Adrenal gland (tissue), 12 donors: ENCODE data around the gene TRAPPC5. TPM values are rescaled to one million over a fixed set of nuclear protein-coding genes. Genes with fewer than 3 reads are reported as not detected.

Source experiments
- DNase-seq, 7 donors: peaks; one replicate each; pipeline ENCODE4 v3.0.0-alpha.2; 2019 to 2020
- H3K27ac ChIP-seq, 5 donors: fragments of 200-600 bp; sonication (generic) in 4 of 5; 1 replicate in 3 of 5; 2 replicates in 2 of 5; pipeline versions ENCODE4 v1.5.1 to v1.8.0; 2016 to 2020; ENCODE audit warnings: mild to moderate bottlenecking in 1 of 5
- H3K27me3 ChIP-seq: fragments of 200-600 bp; 2 replicates; pipeline ENCODE4 v1.8.0; 2021
- H3K36me3 ChIP-seq, 2 donors: fragments of 200-600 bp; replicated peaks in 1 of 2; 1 replicate in 1 of 2; 2 replicates in 1 of 2; pipeline versions ENCODE4 v1.5.1 to v1.8.0; 2018 to 2022
- H3K4me1 ChIP-seq, 2 donors: fragments of 200-600 bp; replicated peaks in 1 of 2; 1 replicate in 1 of 2; 2 replicates in 1 of 2; pipeline versions ENCODE4 v1.5.1 to v1.8.0; 2018 to 2021
- H3K4me3 ChIP-seq, 4 donors: fragments of 200-600 bp; sonication (generic) in 3 of 4; one replicate each; pipeline ENCODE4 v1.5.1; 2016 to 2018
- H3K9me3 ChIP-seq, 3 donors: fragments of 200-600 bp; sonication (generic) in 1 of 3; replicated peaks in 1 of 3; 1 replicate in 2 of 3; 2 replicates in 1 of 3; pipeline versions ENCODE4 v1.5.1 to v1.8.0; 2016 to 2021
- POLR2A ChIP-seq, 2 donors: fragments of 450-650 bp; IDR thresholded peaks; one replicate each; pipeline ENCODE4 v1.6.1; 2017; ENCODE audit warnings: antibody characterized with exemption in 2 of 2, mild to moderate bottlenecking in 2 of 2, moderate library complexity in 1 of 2
- WGBS, 4 donors: extraction: QIAGEN DNeasy Blood & Tissue Kit in 2 of 4; methylation state at CpG; one replicate each; pipeline versions ENCODE4 v1.1.5 to v1.1.7; 2013 to 2017; 5-methylcytosine and 5-hydroxymethylcytosine counted together
- intact Hi-C, 2 donors: fragments of 100-400 bp; cut with DNase I; formaldehyde crosslinking; loops; one replicate each; pipeline versions ENCODE4 v1.14.1 to v1.15.0; 2022 to 2023
- polyA plus RNA-seq, 3 donors: library from polyadenylated mRNA; stranded (reverse); fragments of 200-250 nt in 2 of 3; fragments of 350-450 nt in 1 of 3; fragmentation: Illumina TruSeq in 1 of 3; extraction: RNeasy Lipid Tissue Mini Kit (QIAGEN cat#74804) in 1 of 3; gene quantifications; one replicate each; pipeline ENCODE4 v1.2.3, GENCODE V29; 2013 to 2014
- total RNA-seq, 9 donors: library from RNA; depleted of rRNA in 4 of 9; stranded (reverse); fragments of >200 nt in 4 of 9; fragments of 120-200 nt in 1 of 9; fragmentation: NEBNext Ultra II Directional in 1 of 9; extraction: Animal tissue kit (Norgen Biotek cat#: 25700) in 1 of 9; gene quantifications; one replicate each; pipeline versions ENCODE4 v1.1.0 to v1.2.4, GENCODE V29; 2013 to 2023
- TF ChIP-seq, protein P1 (sequence below), 6 experiments: fragments of 450-650 bp in 4 of 6; fragments of 200-600 bp in 2 of 6; sonication (generic) in 1 of 6; IDR thresholded peaks; 1 replicate in 5 of 6; 2 replicates in 1 of 6; pipeline versions ENCODE4 v1.5.1 to v1.8.0; 2016 to 2021; ENCODE audit warnings: antibody characterized with exemption in 6 of 6, mild to moderate bottlenecking in 2 of 6, moderate library complexity in 1 of 6
- donor health status: healthy with polysubstance abuse.
- donor health status: Bipolar disorder and iron deficiency.
- donor health status: DM: yes; HTN: yes; CAD: no.
- donor health status: DM: no; HTN: no; CAD: no.
- donor health status: DM: no; HTN: no; CAD: no.
- donor health status: DM: yes; HTN: yes; CAD: no.

Gene TRAPPC5
- total and polyA plus RNA-seq, 12 donors: 5.6 to 502 (median 153) TPM

- Histone ChIP-seq H3K27ac (no peak overlapping the region), H3K27me3 (no peaks in the 10 kb centered on the region), H3K36me3 (no peaks in the 10 kb centered on the region), H3K4me3 (no peak overlapping the region), H3K4me1 (no peaks in the 10 kb centered on the region), H3K9me3 (no peaks in the 10 kb centered on the region)
- no peak for DNase-seq
- WGBS, 4 donors: 77 to 86% (median 81%) methylated on average over 4 to 6 of the region's 6 CpGs
- intact Hi-C loops: no loop called here
- no peak for TF ChIP-seq POLR2A (IDR thresholded peaks at IDR 0.05)
- TF ChIP-seq, protein P1, sequence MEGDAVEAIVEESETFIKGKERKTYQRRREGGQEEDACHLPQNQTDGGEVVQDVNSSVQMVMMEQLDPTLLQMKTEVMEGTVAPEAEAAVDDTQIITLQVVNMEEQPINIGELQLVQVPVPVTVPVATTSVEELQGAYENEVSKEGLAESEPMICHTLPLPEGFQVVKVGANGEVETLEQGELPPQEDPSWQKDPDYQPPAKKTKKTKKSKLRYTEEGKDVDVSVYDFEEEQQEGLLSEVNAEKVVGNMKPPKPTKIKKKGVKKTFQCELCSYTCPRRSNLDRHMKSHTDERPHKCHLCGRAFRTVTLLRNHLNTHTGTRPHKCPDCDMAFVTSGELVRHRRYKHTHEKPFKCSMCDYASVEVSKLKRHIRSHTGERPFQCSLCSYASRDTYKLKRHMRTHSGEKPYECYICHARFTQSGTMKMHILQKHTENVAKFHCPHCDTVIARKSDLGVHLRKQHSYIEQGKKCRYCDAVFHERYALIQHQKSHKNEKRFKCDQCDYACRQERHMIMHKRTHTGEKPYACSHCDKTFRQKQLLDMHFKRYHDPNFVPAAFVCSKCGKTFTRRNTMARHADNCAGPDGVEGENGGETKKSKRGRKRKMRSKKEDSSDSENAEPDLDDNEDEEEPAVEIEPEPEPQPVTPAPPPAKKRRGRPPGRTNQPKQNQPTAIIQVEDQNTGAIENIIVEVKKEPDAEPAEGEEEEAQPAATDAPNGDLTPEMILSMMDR (IDR thresholded peaks at IDR 0.05): no peak
These were observed 39.7 kb downstream of the TRAPPC5 start for GRCh38 chr19:7720351-7720750.

DNA sequence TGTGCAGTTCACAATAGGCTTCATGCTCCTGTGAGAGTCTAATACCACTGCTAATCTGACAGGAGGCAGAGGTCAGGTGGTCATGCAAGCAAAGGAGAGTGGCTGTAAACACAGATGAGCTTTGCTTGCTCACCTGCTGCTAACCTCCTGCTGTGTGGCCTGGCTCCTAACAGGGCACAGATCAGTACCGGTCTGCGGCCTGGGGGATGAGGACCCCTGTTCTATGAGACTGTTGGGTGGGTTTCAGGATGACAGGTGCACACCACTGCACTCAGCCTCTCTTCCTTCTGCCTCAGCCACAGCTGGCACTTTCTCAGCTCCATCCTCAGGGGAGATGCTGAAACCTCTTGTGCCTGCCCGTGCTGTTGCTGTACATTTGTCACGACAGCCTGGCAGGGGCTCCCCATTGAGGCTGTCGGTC lies 41.6 kb downstream of the TRAPPC5 start:
- WGBS, 4 donors: 69 to 77% (median 73%) methylated on average over 5 of the region's 5 CpGs
- intact Hi-C loops: no loop called here
- Histone ChIP-seq H3K9me3 (no peaks in the 10 kb centered on the region), H3K27me3 (no peaks in the 10 kb centered on the region), H3K27ac (no peak overlapping the region), H3K36me3 (no peaks in the 10 kb centered on the region), H3K4me1 (no peaks in the 10 kb centered on the region), H3K4me3 (no peak overlapping the region)
- TF ChIP-seq, protein P1 (IDR thresholded peaks at IDR 0.05): no peak
- TF ChIP-seq POLR2A (IDR thresholded peaks at IDR 0.05): no peak
- no peak for DNase-seq

DNA sequence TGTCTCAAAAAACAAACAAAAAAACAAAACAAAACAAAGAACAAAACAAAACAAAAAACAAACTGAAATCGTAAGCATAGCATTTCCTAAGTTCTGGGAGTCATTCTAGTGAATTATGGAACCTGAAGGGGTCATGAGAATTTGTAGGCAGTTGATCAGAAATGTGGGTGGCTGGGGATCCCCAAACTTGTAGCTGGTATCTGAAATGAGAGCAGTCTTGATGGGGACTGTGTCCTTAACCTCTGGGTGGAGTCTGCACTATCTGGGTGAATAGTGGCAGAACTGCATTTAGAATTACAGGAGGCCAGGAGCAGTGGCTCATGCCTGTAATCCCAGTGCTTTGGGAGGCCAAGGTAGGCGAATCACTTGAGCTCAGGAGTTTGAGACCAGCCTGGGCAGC lies 45.2 kb downstream of the TRAPPC5 start:
- peaks cover 0 to 5% of the 10 kb centered on the region in 2 donors for H3K4me1 ChIP-seq
- no peaks in the 10 kb centered on the region for H3K36me3 ChIP-seq
- DNase-seq: no peak
- peaks cover 31% of the 10 kb centered on the region for H3K27me3 ChIP-seq
- H3K4me3 ChIP-seq: no peak overlapping the region
- intact Hi-C loops: no loop called here
- 39 to 65% (median 61%) methylated on average over 2 of the region's 2 CpGs for WGBS, 4 donors
- H3K9me3 ChIP-seq: no peaks in the 10 kb centered on the region
- H3K27ac ChIP-seq: no peak overlapping the region
- TF ChIP-seq, protein P1 (IDR thresholded peaks at IDR 0.05): no peak
- no peak for TF ChIP-seq POLR2A (IDR thresholded peaks at IDR 0.05)

- peaks cover 0 to 5% of the 10 kb centered on the region in 2 donors for H3K4me1 ChIP-seq
- WGBS, 4 donors: 12 to 40% (median 22%) methylated on average over 2 to 16 of the region's 16 CpGs
- H3K4me3 ChIP-seq: no peak overlapping the region
- no peak for DNase-seq
- H3K36me3 ChIP-seq: no peaks in the 10 kb centered on the region
- intact Hi-C loops: no loop called here
- peaks cover 36% of the 10 kb centered on the region for H3K27me3 ChIP-seq
- H3K27ac ChIP-seq: no peak overlapping the region
- H3K9me3 ChIP-seq: no peaks in the 10 kb centered on the region
- no peak for TF ChIP-seq POLR2A (IDR thresholded peaks at IDR 0.05)
- TF ChIP-seq, protein P1 (IDR thresholded peaks at IDR 0.05): no peak
These were observed 48.6 kb downstream of the TRAPPC5 start for GRCh38 chr19:7729211-7729610.
